NOMO-1 treated with DMSO at 0.1 percent for 48 hours (cell line): Measurements from ENCODE around the gene SZRD1.
A peak's percentile ranks its signal among the peaks of the same experiment; 100 is the strongest.

Source experiments
- DNase-seq: peaks from one replicate; lab custom pipeline; 2025; ENCODE audit not compliant: unreplicated experiment; lab: John Stamatoyannopoulos, UW

Gene SZRD1

GRCh38 chr1:16436946-16437474, 70.0 kb downstream of the SZRD1 start, which contains the start of gene SPATA21:
TSS of gene SPATA21 (minus strand) at chr1:16437424. CDS start at chr1:16431371, 6,053 bp downstream.
- DNase-seq = no peak

GRCh38 chr1:16438516-16438915, 71.5 kb downstream of the SZRD1 start:
- DNase-seq = no peak

- DNase-seq = no peak
These were observed 71.9 kb downstream of the SZRD1 start for GRCh38 chr1:16438924-16439323.

- DNase-seq = no peak
These were observed 73.1 kb downstream of the SZRD1 start for GRCh38 chr1:16440131-16440469.

GRCh38 chr1:16440470-16441281, 73.6 kb downstream of the SZRD1 start, which contains the start of gene NECAP2:
TSS of gene NECAP2 (plus strand) at chr1:16440724. CDS start at chr1:16440762, 38 bp downstream.
- peak; percentile 94 for DNase-seq

GRCh38 chr1:16441282-16441665, 74.2 kb downstream of the SZRD1 start:
- no peak for DNase-seq

GRCh38 chr1:16442265-16442664, 75.2 kb downstream of the SZRD1 start:
- no peak for DNase-seq

- DNase-seq = no peak
These were observed 75.9 kb downstream of the SZRD1 start for GRCh38 chr1:16442941-16443340.

- no peak for DNase-seq
These were observed 77.1 kb downstream of the SZRD1 start for GRCh38 chr1:16443975-16444770.

- no peak for DNase-seq
These were observed 78.0 kb downstream of the SZRD1 start for GRCh38 chr1:16445052-16445451.

GRCh38 chr1:16446116-16446515, 79.1 kb downstream of the SZRD1 start:
- DNase-seq = no peak

- DNase-seq = no peak
These were observed 80.6 kb downstream of the SZRD1 start for GRCh38 chr1:16447641-16448040.
